Endothelial cell of umbilical vein (primary cell): Measurements from ENCODE around the gene BTBD17.

Experiments
- CTCF ChIP-seq, 2 donors: IDR thresholded peaks; 1 replicate in 1 of 2; 2 replicates in 1 of 2; pipeline ENCODE4 v1.5.1; 2011; ENCODE audit warnings: low read length in 2 of 2, mild to moderate bottlenecking in 2 of 2, moderate library complexity in 2 of 2, control low read depth in 1 of 2, inconsistent platforms in 1 of 2, low read depth in 1 of 2; ENCODE audit not compliant: insufficient read depth in 1 of 2; ENCODE audit errors: extremely low read depth in 1 of 2
- EZH2 ChIP-seq: IDR thresholded peaks from 2 replicates; pipeline ENCODE4 v1.6.1; 2012; ENCODE audit warnings: borderline replicate concordance, low read depth, mild to moderate bottlenecking, moderate library complexity, low read length, inconsistent platforms; ENCODE audit not compliant: severe bottlenecking
- FOS ChIP-seq: IDR thresholded peaks from 2 replicates; pipeline ENCODE4 v1.6.1; 2011; ENCODE audit warnings: mild to moderate bottlenecking, low read length, moderate library complexity, borderline replicate concordance; ENCODE audit not compliant: insufficient read depth
- GATA2 ChIP-seq: IDR thresholded peaks from 2 replicates; pipeline ENCODE4 v1.7.0; 2011; ENCODE audit warnings: low read depth, mild to moderate bottlenecking, moderate library complexity, mixed read lengths, low read length; ENCODE audit not compliant: insufficient read length, insufficient read depth
- JUN ChIP-seq: IDR thresholded peaks from 2 replicates; pipeline ENCODE4 v1.6.1; 2011; ENCODE audit warnings: borderline replicate concordance, low read depth; ENCODE audit not compliant: insufficient read length, insufficient read depth
- MAX ChIP-seq: IDR thresholded peaks from 2 replicates; pipeline ENCODE4 v1.6.1; 2011; ENCODE audit not compliant: insufficient read depth, insufficient read length
- MYC ChIP-seq: IDR thresholded peaks from one replicate; pipeline ENCODE4 v1.6.1; 2011; ENCODE audit warnings: mild to moderate bottlenecking, low read depth, low read length
- POLR2A ChIP-seq: IDR thresholded peaks from 2 replicates; pipeline ENCODE4 v1.6.1; 2012; ENCODE audit warnings: low read depth, mild to moderate bottlenecking, control low read depth, low read length
- POLR2AphosphoS5 ChIP-seq: IDR thresholded peaks from 2 replicates; pipeline ENCODE4 v1.6.1; 2012; ENCODE audit warnings: low read depth, mild to moderate bottlenecking, control low read depth, low read length, moderate library complexity; ENCODE audit not compliant: insufficient read depth

- TF ChIP-seq POLR2A (no peak), CTCF (IDR thresholded peaks at IDR 0.05; ENCODE audit: extremely low read depth in 1 of 2, insufficient read depth in 1 of 2, low read depth in 1 of 2, low read length in 2 of 2) (no peak), POLR2AphosphoS5 (no peak), MAX (no peak), EZH2 (no peak), GATA2 (no peak), JUN (no peak), MYC (no peak), FOS (no peak)
These were observed 13.2 kb upstream of the BTBD17 start for GRCh38 chr17:74374858-74375257.
